Upper lobe of right lung (tissue), 1 donor: ENCODE measurements around the gene MBD3L2B. TPM values are rescaled to one million over a fixed set of nuclear protein-coding genes. Genes with fewer than 3 reads are reported as not detected.
"Not testable (repeated sequence)": the region's sequence is repeated elsewhere in the genome, so short reads cannot be mapped to it uniquely, and the experiment has no call there.

Experiments used
- ATAC-seq: fragments of 200-7000 bp; cut with Tn5 transposase; one replicate; pipeline ENCODE4 v1.9.1; 2020; ENCODE audit warnings: mild to moderate bottlenecking, moderate library complexity
- DNase-seq: peaks from one replicate; pipeline ENCODE4 v3.0.0-alpha.2; 2020
- H3K27ac ChIP-seq: fragments of 200-600 bp; one replicate; pipeline ENCODE4 v1.8.0; 2022
- H3K27me3 ChIP-seq: fragments of 200-600 bp; one replicate; pipeline ENCODE4 v1.8.0; 2022; ENCODE audit warnings: mild to moderate bottlenecking
- H3K36me3 ChIP-seq: fragments of 200-600 bp; one replicate; pipeline ENCODE4 v1.8.0; 2022
- H3K4me1 ChIP-seq: fragments of 200-600 bp; one replicate; pipeline ENCODE4 v1.8.0; 2022
- H3K4me3 ChIP-seq: fragments of 200-600 bp; one replicate; pipeline ENCODE4 v1.8.0; 2022; ENCODE audit warnings: mild to moderate bottlenecking
- H3K9me3 ChIP-seq: fragments of 200-600 bp; one replicate; pipeline ENCODE4 v1.8.0; 2022
- intact Hi-C: fragments of 100-400 bp; cut with DNase I; formaldehyde crosslinking; loops from one replicate; pipeline ENCODE4 v1.11.0; 2022
- total RNA-seq: library from RNA; stranded (reverse); fragmentation: NEBNext Ultra II Directional; extraction: Animal tissue kit (Norgen Biotek cat#: 25700); gene quantifications from one replicate; pipeline ENCODE4 v1.2.1, GENCODE V29; 2021
- TF ChIP-seq, protein P1 (sequence below): fragments of 200-600 bp; IDR thresholded peaks from one replicate; pipeline ENCODE4 v1.8.0; 2022; ENCODE audit warnings: antibody characterized with exemption
- donor health status: DM: no; HTN: yes; CAD: no; lungs with severe emphysema.

MBD3L2B gene
- total RNA-seq, 1 donor from 2014 or later: not detected

GRCh38 chr19:7030278-7030677, 9.0 kb upstream of the MBD3L2B start, which contains the start of gene MBD3L5:
Gene MBD3L5 (plus strand): TSS chr19:7030578. CDS start chr19:7030612, 34 bp downstream.
- DNase-seq, H3K27ac ChIP-seq, H3K36me3 ChIP-seq, H3K27me3 ChIP-seq, H3K9me3 ChIP-seq, ATAC-seq, intact Hi-C loops, H3K4me1 ChIP-seq, H3K4me3 ChIP-seq: not testable (repeated sequence)

DNA sequence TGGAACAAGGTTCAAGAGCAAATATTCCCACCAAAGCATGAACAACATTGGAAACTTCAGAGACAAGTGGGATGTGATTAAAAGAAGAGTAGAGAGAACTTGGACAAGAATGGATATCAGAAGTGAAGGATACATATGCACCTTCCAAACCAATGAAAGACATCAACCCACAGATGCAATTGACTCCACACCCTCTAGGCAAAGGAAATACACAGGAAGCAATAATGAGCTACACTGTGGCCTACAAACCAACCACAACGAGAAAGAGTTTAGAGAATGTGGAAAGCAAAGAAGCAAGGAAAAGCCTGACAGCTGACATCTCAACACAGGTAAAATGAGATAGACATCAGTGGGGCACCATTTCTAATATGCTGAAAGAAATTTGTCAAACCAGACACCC, 7.6 kb upstream of the MBD3L2B start:
- H3K4me3 ChIP-seq, H3K27me3 ChIP-seq, H3K36me3 ChIP-seq, H3K27ac ChIP-seq, ATAC-seq, intact Hi-C loops, DNase-seq, H3K9me3 ChIP-seq, H3K4me1 ChIP-seq: not testable (repeated sequence)

GRCh38 chr19:7018828-7019227, 2.4 kb downstream of the MBD3L2B start:
- Histone ChIP-seq H3K4me1 (no peaks in the 10 kb centered on the region), H3K27me3 (no peaks in the 10 kb centered on the region)
- TF ChIP-seq, protein P1, sequence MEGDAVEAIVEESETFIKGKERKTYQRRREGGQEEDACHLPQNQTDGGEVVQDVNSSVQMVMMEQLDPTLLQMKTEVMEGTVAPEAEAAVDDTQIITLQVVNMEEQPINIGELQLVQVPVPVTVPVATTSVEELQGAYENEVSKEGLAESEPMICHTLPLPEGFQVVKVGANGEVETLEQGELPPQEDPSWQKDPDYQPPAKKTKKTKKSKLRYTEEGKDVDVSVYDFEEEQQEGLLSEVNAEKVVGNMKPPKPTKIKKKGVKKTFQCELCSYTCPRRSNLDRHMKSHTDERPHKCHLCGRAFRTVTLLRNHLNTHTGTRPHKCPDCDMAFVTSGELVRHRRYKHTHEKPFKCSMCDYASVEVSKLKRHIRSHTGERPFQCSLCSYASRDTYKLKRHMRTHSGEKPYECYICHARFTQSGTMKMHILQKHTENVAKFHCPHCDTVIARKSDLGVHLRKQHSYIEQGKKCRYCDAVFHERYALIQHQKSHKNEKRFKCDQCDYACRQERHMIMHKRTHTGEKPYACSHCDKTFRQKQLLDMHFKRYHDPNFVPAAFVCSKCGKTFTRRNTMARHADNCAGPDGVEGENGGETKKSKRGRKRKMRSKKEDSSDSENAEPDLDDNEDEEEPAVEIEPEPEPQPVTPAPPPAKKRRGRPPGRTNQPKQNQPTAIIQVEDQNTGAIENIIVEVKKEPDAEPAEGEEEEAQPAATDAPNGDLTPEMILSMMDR: no peak

DNA sequence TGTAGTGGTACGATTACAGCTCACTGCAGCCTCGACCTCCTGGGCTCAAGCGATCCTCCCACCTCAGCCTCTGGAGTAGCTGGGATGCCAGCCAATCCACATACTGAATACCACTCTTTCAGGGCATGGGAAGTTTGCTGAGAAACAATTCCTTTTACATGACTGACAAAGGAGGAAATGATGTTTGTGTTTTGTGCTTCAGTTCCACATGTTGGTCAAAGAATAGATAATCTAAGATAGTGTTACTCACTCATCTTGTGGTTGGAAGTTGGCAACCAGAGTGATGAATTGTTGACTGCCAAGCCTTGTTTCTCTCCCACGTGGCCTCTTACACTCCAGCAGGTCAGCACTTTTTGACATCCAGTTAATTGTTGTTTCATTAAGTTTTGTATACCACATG, 7.6 kb downstream of the MBD3L2B start:
- H3K4me1 ChIP-seq: no peaks in the 10 kb centered on the region

More at GRCh38 chr19:7018828-7019227, 2.4 kb downstream of the MBD3L2B start:
- DNase-seq (no peak), ATAC-seq (no peak)
- intact Hi-C loops: no loop called here
- no peak overlapping the region for H3K27ac ChIP-seq
- no peaks in the 10 kb centered on the region for H3K9me3 ChIP-seq
- H3K4me3 ChIP-seq: no peak overlapping the region
- no peaks in the 10 kb centered on the region for H3K36me3 ChIP-seq

GRCh38 chr19:7010722-7011593, 10.3 kb downstream of the MBD3L2B start:
- TF ChIP-seq, protein P1: no peak
- Histone ChIP-seq H3K4me1 (no peaks in the 10 kb centered on the region), H3K27me3 (no peaks in the 10 kb centered on the region), H3K4me3 (no peak overlapping the region), H3K27ac (no peak overlapping the region), H3K9me3 (no peaks in the 10 kb centered on the region), H3K36me3 (no peaks in the 10 kb centered on the region)
- intact Hi-C loops: no loop called here
- ATAC-seq (no peak), DNase-seq (no peak)

More for the DNA sequence above, 7.6 kb downstream of the MBD3L2B start:
- DNase-seq (no peak), ATAC-seq (peak; percentile 82)
- no peak overlapping the region for H3K27ac ChIP-seq
- H3K27me3 ChIP-seq: no peaks in the 10 kb centered on the region
- H3K36me3 ChIP-seq: no peaks in the 10 kb centered on the region
- intact Hi-C loops: no loop called here
- TF ChIP-seq, protein P1: no peak
- H3K9me3 ChIP-seq: no peaks in the 10 kb centered on the region
- H3K4me3 ChIP-seq: no peak overlapping the region

DNA sequence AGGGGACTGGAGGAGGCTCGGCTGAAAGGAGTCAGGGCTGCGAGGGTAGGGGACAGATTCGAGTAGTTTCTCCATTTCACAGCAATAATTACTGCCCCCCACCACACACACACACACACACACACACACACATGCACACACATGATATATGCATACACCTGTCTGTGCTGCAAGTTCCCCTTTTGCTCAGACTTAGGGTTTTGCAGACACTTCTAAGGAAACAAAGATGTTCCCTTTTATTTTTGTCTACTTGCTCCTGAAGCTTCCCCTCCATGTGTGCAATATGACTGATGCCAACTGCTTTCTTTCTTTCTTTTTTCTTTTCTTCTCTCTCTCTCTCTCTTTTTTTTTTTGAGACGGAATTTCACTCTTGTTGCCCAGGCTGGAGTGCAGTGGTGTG, 13.4 kb downstream of the MBD3L2B start:
- DNase-seq: no peak
- no peak for ATAC-seq
- Histone ChIP-seq H3K4me3 (no peak overlapping the region), H3K36me3 (no peaks in the 10 kb centered on the region), H3K4me1 (no peaks in the 10 kb centered on the region), H3K9me3 (no peaks in the 10 kb centered on the region), H3K27ac (no peak overlapping the region), H3K27me3 (no peaks in the 10 kb centered on the region)
- TF ChIP-seq, protein P1: no peak
- intact Hi-C loops: no loop called here
